GM20000 (cell line): ENCODE results near the gene ADCY3.

Experiments used
- DNase-seq: peaks from one replicate; pipeline ENCODE4 v3.0.0; 2012; ENCODE audit warnings: low spot score
- CTCF ChIP-seq: IDR thresholded peaks from 2 replicates; pipeline ENCODE4 v1.5.1; 2012; ENCODE audit warnings: mild to moderate bottlenecking, control low read depth; ENCODE audit errors: extremely low read depth, missing control alignments

Gene ADCY3

GRCh38 chr2:24859968-24860600, 60.0 kb downstream of the ADCY3 start:
- TF ChIP-seq CTCF = no peak
- no peak for DNase-seq

- DNase-seq = no peak
- no peak for TF ChIP-seq CTCF
These were observed 61.0 kb downstream of the ADCY3 start for GRCh38 chr2:24858996-24859395.

GRCh38 chr2:24857746-24858145, 62.3 kb downstream of the ADCY3 start:
- no peak for TF ChIP-seq CTCF
- DNase-seq = no peak

GRCh38 chr2:24856791-24857211, 63.2 kb downstream of the ADCY3 start:
- no peak for TF ChIP-seq CTCF

GRCh38 chr2:24855726-24856125, 64.3 kb downstream of the ADCY3 start:
- TF ChIP-seq CTCF = no peak
- no peak for DNase-seq

More at GRCh38 chr2:24856791-24857211, 63.2 kb downstream of the ADCY3 start:
- DNase-seq = no peak

GRCh38 chr2:24855022-24855622, 64.9 kb downstream of the ADCY3 start:
- TF ChIP-seq CTCF = no peak
- no peak for DNase-seq

- TF ChIP-seq CTCF = no peak
- no peak for DNase-seq
These were observed 66.0 kb downstream of the ADCY3 start for GRCh38 chr2:24853996-24854395.
